Adrenal gland (tissue), 5 donors: ENCODE data around the gene XKR7.

Experiments
- CTCF ChIP-seq, 6 experiments: fragments of 450-650 bp in 4 of 6; fragments of 200-600 bp in 2 of 6; sonication (generic) in 1 of 6; IDR thresholded peaks; 1 replicate in 5 of 6; 2 replicates in 1 of 6; pipeline versions ENCODE4 v1.5.1 to v1.8.0; 2016 to 2021; ENCODE audit warnings: antibody characterized with exemption in 6 of 6, mild to moderate bottlenecking in 2 of 6, moderate library complexity in 1 of 6
- POLR2A ChIP-seq, 2 donors: fragments of 450-650 bp; IDR thresholded peaks; one replicate each; pipeline ENCODE4 v1.6.1; 2017; ENCODE audit warnings: antibody characterized with exemption in 2 of 2, mild to moderate bottlenecking in 2 of 2, moderate library complexity in 1 of 2
- donor health status: DM: no; HTN: no; CAD: no.

DNA sequence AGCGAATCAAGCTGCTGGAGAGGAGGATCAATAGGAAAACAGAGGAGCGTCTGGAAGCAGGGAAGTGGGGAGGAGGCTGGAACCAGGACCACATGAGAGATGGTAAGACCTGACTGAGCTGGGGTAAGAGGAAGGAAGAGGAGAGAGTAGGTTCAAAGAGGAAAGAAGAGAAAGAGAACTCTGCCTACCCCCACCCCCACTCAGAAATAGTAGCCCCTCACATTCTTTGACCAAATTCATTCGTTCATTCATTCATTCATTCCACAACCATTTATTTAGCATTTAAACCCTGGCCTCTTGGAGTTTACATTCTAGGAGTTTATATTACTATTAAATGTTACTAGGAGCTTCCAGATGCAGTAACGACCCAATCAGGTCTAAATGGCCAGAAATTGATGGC lies 68.3 kb downstream of the XKR7 start:
- TF ChIP-seq POLR2A (IDR thresholded peaks at IDR 0.05) (no peak), CTCF (IDR thresholded peaks at IDR 0.05) (no peak)
